HFFc6 (cell line): ENCODE data around the gene IFNL4. TPM values are rescaled to one million over a fixed set of nuclear protein-coding genes. Genes with fewer than 3 reads are reported as not detected.
A peak's percentile ranks its signal among the peaks of the same experiment; 100 is the strongest.
"Not testable (repeated sequence)": the region's sequence is repeated elsewhere in the genome, so short reads cannot be mapped to it uniquely, and the experiment has no call there.

Experiments
- DNase-seq: peaks from one replicate; pipeline ENCODE4 v3.0.0-alpha.2; 2018
- H3K27ac Mint-ChIP-seq: 2 replicates; pipeline ENCODE4 v1.8.0; 2020; ENCODE audit warnings: mild to moderate bottlenecking, mixed read lengths
- H3K27me3 Mint-ChIP-seq: 2 replicates; pipeline ENCODE4 v1.8.0; 2021; ENCODE audit warnings: mild to moderate bottlenecking, moderate library complexity, mixed read lengths; ENCODE audit not compliant: insufficient read depth
- H3K36me3 Mint-ChIP-seq: 2 replicates; pipeline ENCODE4 v1.8.0; 2021; ENCODE audit warnings: low read depth, mixed read lengths
- H3K4me1 Mint-ChIP-seq: 2 replicates; pipeline ENCODE4 v1.8.0; 2020; ENCODE audit warnings: low read depth, mixed read lengths
- H3K4me3 Mint-ChIP-seq: 2 replicates; pipeline ENCODE4 v1.8.0; 2020; ENCODE audit warnings: mild to moderate bottlenecking, moderate library complexity, mixed read lengths
- H3K9me3 Mint-ChIP-seq: 2 replicates; pipeline ENCODE4 v1.8.0; 2020; ENCODE audit warnings: mild to moderate bottlenecking, mixed read lengths
- CTCF ChIP-seq: fragments of 200-600 bp; sonication (generic); IDR thresholded peaks from 2 replicates; pipeline ENCODE4 v1.5.0; 2021; ENCODE audit warnings: antibody characterized with exemption, mild to moderate bottlenecking
- total RNA-seq, 6 experiments: library from RNA; stranded (reverse); fragmentation: NEBNext Ultra II Directional; extraction: Animal tissue kit (Norgen Biotek cat#: 25700); gene quantifications; 2 replicates in 1 of 6; 3 replicates in 5 of 6; pipeline ENCODE4 v1.2.3, GENCODE V29; 2021

The IFNL4 gene
- total RNA-seq, 6 experiments from 2014 or later: not detected

- H3K27me3 Mint-ChIP-seq: peaks cover 31% of the 10 kb centered on the region
- peak; percentile 48 for DNase-seq
- H3K27ac Mint-ChIP-seq: no peak overlapping the region
- no peaks in the 10 kb centered on the region for H3K9me3 Mint-ChIP-seq
- H3K4me3 Mint-ChIP-seq: no peak overlapping the region
- H3K4me1 Mint-ChIP-seq: no peaks in the 10 kb centered on the region
- no peak for TF ChIP-seq CTCF
- H3K36me3 Mint-ChIP-seq: no peaks in the 10 kb centered on the region
Measured at GRCh38 chr19:39270036-39270871, 21.6 kb upstream of the IFNL4 start.

DNA sequence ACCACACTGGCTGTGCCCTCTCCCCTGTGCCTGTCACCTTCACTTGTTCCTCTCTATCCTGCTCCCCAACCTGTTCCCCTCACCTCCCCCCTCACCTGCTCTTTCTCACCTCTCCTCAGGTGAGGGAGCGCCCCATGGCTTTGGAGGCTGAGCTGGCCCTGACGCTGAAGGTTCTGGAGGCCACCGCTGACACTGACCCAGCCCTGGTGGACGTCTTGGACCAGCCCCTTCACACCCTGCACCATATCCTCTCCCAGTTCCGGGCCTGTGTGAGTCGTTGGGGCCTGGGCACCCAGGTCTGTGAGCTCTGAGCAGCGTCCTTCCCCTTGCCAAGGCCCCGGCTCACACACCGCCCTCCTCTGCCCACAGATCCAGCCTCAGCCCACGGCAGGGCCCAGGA, 20.7 kb upstream of the IFNL4 start:
- H3K9me3 Mint-ChIP-seq, H3K4me1 Mint-ChIP-seq, H3K4me3 Mint-ChIP-seq, H3K36me3 Mint-ChIP-seq, H3K27ac Mint-ChIP-seq, DNase-seq: not testable (repeated sequence)
- H3K27me3 Mint-ChIP-seq: peaks cover 31% of the 10 kb centered on the region

GRCh38 chr19:39268531-39269223, 20.0 kb upstream of the IFNL4 start:
- H3K4me3 Mint-ChIP-seq, H3K36me3 Mint-ChIP-seq, DNase-seq, H3K9me3 Mint-ChIP-seq, H3K27ac Mint-ChIP-seq, H3K4me1 Mint-ChIP-seq: not testable (repeated sequence)
- H3K27me3 Mint-ChIP-seq: peaks cover 33% of the 10 kb centered on the region

GRCh38 chr19:39268085-39268484, 19.4 kb upstream of the IFNL4 start, which contains the start of gene IFNL2:
Gene IFNL2, plus strand, starts transcription at chr19:39268396. Its CDS starts 173 bp downstream, at chr19:39268569.
- H3K27me3 Mint-ChIP-seq: peaks cover 36% of the 10 kb centered on the region
- not testable (repeated sequence) for H3K27ac Mint-ChIP-seq, H3K4me1 Mint-ChIP-seq, DNase-seq, H3K9me3 Mint-ChIP-seq, H3K36me3 Mint-ChIP-seq, H3K4me3 Mint-ChIP-seq

DNA sequence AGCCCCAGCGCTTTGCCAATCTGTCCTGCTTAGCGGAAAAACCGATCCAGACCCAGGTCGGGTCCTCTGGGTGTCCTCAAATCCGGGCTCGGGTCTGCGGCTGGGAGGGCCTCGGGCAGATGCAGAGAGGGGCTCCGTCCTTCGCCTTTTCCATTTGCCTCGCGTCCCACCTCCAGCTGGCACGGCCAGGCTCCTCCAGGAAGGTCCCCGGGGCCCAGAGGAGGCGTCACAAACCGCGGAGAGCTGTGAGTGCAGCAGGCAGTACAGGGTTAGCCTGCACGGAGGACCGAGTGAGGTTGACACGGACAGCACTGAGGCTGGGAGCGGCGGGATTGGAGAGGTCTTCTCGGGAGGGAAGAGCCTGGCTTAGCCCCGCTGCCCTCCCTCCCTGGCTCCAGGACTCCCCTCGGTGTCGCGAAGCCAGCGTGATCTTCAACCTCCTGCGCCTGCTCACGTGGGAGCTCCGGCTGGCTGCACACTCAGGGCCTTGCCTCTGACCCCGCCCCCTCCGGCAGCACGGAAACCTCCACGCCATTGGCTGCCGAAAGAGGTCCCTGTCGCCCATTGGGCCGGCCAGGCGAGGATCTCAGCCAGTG, 16.8 kb upstream of the IFNL4 start:
- H3K36me3 Mint-ChIP-seq: no peaks in the 10 kb centered on the region
- no peak overlapping the region for H3K4me3 Mint-ChIP-seq
- H3K4me1 Mint-ChIP-seq: no peaks in the 10 kb centered on the region
- no peak for TF ChIP-seq CTCF
- no peak overlapping the region for H3K27ac Mint-ChIP-seq
- peaks cover 29% of the 10 kb centered on the region for H3K27me3 Mint-ChIP-seq
- no peaks in the 10 kb centered on the region for H3K9me3 Mint-ChIP-seq
- no peak for DNase-seq

- no peak overlapping the region for H3K27ac Mint-ChIP-seq
- DNase-seq: no peak
- H3K27me3 Mint-ChIP-seq: peaks cover 25% of the 10 kb centered on the region
- no peak overlapping the region for H3K4me3 Mint-ChIP-seq
- no peaks in the 10 kb centered on the region for H3K36me3 Mint-ChIP-seq
- no peaks in the 10 kb centered on the region for H3K9me3 Mint-ChIP-seq
- H3K4me1 Mint-ChIP-seq: no peaks in the 10 kb centered on the region
- no peak for TF ChIP-seq CTCF
Measured at GRCh38 chr19:39264306-39265290, 15.9 kb upstream of the IFNL4 start.
